ENCODE measurements around the gene FOXN3. TPM values are rescaled to one million over a fixed set of nuclear protein-coding genes. Genes with fewer than 3 reads are reported as not detected.
A peak's percentile ranks its signal among the peaks of the same experiment; 100 is the strongest.

Gene FOXN3
- polyA plus RNA-seq, 1 donor (not counting 4 experiments of a cell fraction or from before 2014, with no cell fraction given), result 10.2 TPM

- Histone ChIP-seq H3K9me1 (ENCODE audit: control insufficient read depth, extremely low read depth, insufficient read depth, low read length) (no peaks in the 10 kb centered on the region), H3K4me3 (ENCODE audit: control insufficient read depth in 2 of 3, extremely low read depth in 1 of 3, insufficient read depth in 2 of 3, low read depth in 1 of 3, low read length in 3 of 3) (peak overlapping the region in 2 of 3 experiments; percentile 45 to 47), H3K9ac (ENCODE audit: control insufficient read depth, extremely low read depth, insufficient read depth, low read length) (peak overlapping the region; percentile 22), H3K36me3 (ENCODE audit: control insufficient read depth in 2 of 2, extremely low read depth in 1 of 2, insufficient read depth in 2 of 2, low read length in 2 of 2) (no peaks in the 10 kb centered on the region), H3K27me3 (ENCODE audit: control insufficient read depth, extremely low read depth, insufficient read depth, low read length) (no peaks in the 10 kb centered on the region), H3K4me1 (ENCODE audit: control insufficient read depth, extremely low read depth, insufficient read depth, low read length) (peaks cover 12% of the 10 kb centered on the region), H3K4me2 (ENCODE audit: control insufficient read depth, extremely low read depth, insufficient read depth, low read depth, low read length) (peak overlapping the region; percentile 73), H4K20me1 (ENCODE audit: control insufficient read depth, extremely low read depth, insufficient read depth, low read length) (no peaks in the 10 kb centered on the region), H3K9me3 (ENCODE audit: control insufficient read depth, low read depth, low read length) (no peaks in the 10 kb centered on the region), H3K27ac (ENCODE audit: control insufficient read depth, insufficient read depth, low read length) (peak overlapping the region; percentile 4), H2AFZ (ENCODE audit: control insufficient read depth, low read length) (peak overlapping the region; percentile 64), H3K79me2 (ENCODE audit: control insufficient read depth, insufficient read depth, low read length) (no peaks in the 10 kb centered on the region)
- no peak for TF ChIP-seq CTCF (optimal IDR thresholded peaks at IDR 0.05 in 1 of 3, IDR thresholded peaks at IDR 0.05 in 1 of 3, conservative IDR thresholded peaks at IDR 0.05 in 1 of 3; ENCODE audit: extremely low read depth in 1 of 3, insufficient read depth in 2 of 3, low read length in 3 of 3)
- TF ChIP-seq EZH2 (IDR thresholded peaks at IDR 0.05; ENCODE audit: low read length), result no peak
- FAIRE-seq, result no peak
- dilution Hi-C loops (cut with MboI; ENCODE audit: extremely low pct_ligation_motif_present, low sequenced_read_pairs), result no loop called here
- no peak for DNase-seq (ENCODE audit: low read depth, low spot score)
These were observed 49.9 kb downstream of the FOXN3 start for GRCh38 chr14:89366864-89367778.

- Histone ChIP-seq H3K9me1 (ENCODE audit: control insufficient read depth, extremely low read depth, insufficient read depth, low read length) (no peaks in the 10 kb centered on the region), H3K27ac (ENCODE audit: control insufficient read depth, insufficient read depth, low read length) (no peak overlapping the region), H3K9me3 (ENCODE audit: control insufficient read depth, low read depth, low read length) (no peaks in the 10 kb centered on the region), H4K20me1 (ENCODE audit: control insufficient read depth, extremely low read depth, insufficient read depth, low read length) (no peaks in the 10 kb centered on the region), H3K9ac (ENCODE audit: control insufficient read depth, extremely low read depth, insufficient read depth, low read length) (no peak overlapping the region), H3K79me2 (ENCODE audit: control insufficient read depth, insufficient read depth, low read length) (no peaks in the 10 kb centered on the region), H3K4me2 (ENCODE audit: control insufficient read depth, extremely low read depth, insufficient read depth, low read depth, low read length) (no peak overlapping the region), H3K4me3 (ENCODE audit: control insufficient read depth in 2 of 3, extremely low read depth in 1 of 3, insufficient read depth in 2 of 3, low read depth in 1 of 3, low read length in 3 of 3) (no peak overlapping the region), H3K36me3 (ENCODE audit: control insufficient read depth in 2 of 2, extremely low read depth in 1 of 2, insufficient read depth in 2 of 2, low read length in 2 of 2) (no peaks in the 10 kb centered on the region), H2AFZ (ENCODE audit: control insufficient read depth, low read length) (no peak overlapping the region), H3K27me3 (ENCODE audit: control insufficient read depth, extremely low read depth, insufficient read depth, low read length) (no peaks in the 10 kb centered on the region), H3K4me1 (ENCODE audit: control insufficient read depth, extremely low read depth, insufficient read depth, low read length) (peaks cover 12% of the 10 kb centered on the region)
- TF ChIP-seq CTCF (optimal IDR thresholded peaks at IDR 0.05 in 1 of 3, IDR thresholded peaks at IDR 0.05 in 1 of 3, conservative IDR thresholded peaks at IDR 0.05 in 1 of 3; ENCODE audit: extremely low read depth in 1 of 3, insufficient read depth in 2 of 3, low read length in 3 of 3) (no peak), EZH2 (IDR thresholded peaks at IDR 0.05; ENCODE audit: low read length) (no peak)
- dilution Hi-C loops (cut with MboI; ENCODE audit: extremely low pct_ligation_motif_present, low sequenced_read_pairs), result no loop called here
- DNase-seq (ENCODE audit: low read depth, low spot score) (no peak), FAIRE-seq (no peak)
These were observed 51.8 kb downstream of the FOXN3 start for GRCh38 chr14:89365061-89365801.
